ENCODE data around the gene USP11. TPM values are rescaled to one million over a fixed set of nuclear protein-coding genes. Genes with fewer than 3 reads are reported as not detected.

Gene USP11
- 10 to 100 TPM; 28.2 to 68.9 (median 45.9) TPM for total RNA-seq
- polyA plus RNA-seq: 10 to 100 TPM; 17.9 to 29.3 TPM
- long read RNA-seq, donor 1, transcript USP11-204 (21 exons, 3,515 nt): major isoform, 33 of 59 reads
- long read RNA-seq, donor 1, partial matches to known transcripts: 19 of 59 reads
- long read RNA-seq, donor 1, other reads (novel, unspliced or antisense): 7 of 59 reads
- long read RNA-seq, donor 2, transcript USP11-204 (21 exons, 3,515 nt): major isoform, 176 of 293 reads
- long read RNA-seq, donor 2, partial matches to known transcripts: 60 of 293 reads
- long read RNA-seq, donor 2, other reads (novel, unspliced or antisense): 57 of 293 reads
- long read RNA-seq, donor 3, transcript USP11-204 (21 exons, 3,515 nt): major isoform, 53 of 85 reads
- long read RNA-seq, donor 3, partial matches to known transcripts: 19 of 85 reads
- long read RNA-seq, donor 3, other reads (novel, unspliced or antisense): 13 of 85 reads

GRCh38 chrX:47232803-47233332 is at the start of gene USP11:
Gene USP11, plus strand, starts transcription at chrX:47233009. Its CDS starts 35 bp downstream, at chrX:47233044.
- Histone ChIP-seq H3K27me3 (peaks cover 0 to 17% (median 0%) of the 10 kb centered on the region in 9 donors), H3K4me3 (peak within 1 kb of the TSS; percentile 28 to 89 (median 70)), H3K9me3 (no peaks in the 10 kb centered on the region), H3K4me1 (peaks cover 0 to 18% (median 5%) of the 10 kb centered on the region in 12 donors), H3K36me3 (peaks cover 0 to 17% (median 11%) of the 10 kb centered on the region in 9 donors), H3K27ac (peak within 1 kb of the TSS; percentile 88 to 98 (median 95))
- intact Hi-C loops (cut with DNase I): loop anchor here in 4 of 10 donors (2.0 to 5.0 kb wide), 2 partner anchors 14 to 86 kb away; partner anchors contain the start of genes CDK16 (in 3 of the 4) and RBM10 (in 1 of the 4)
- ATAC-seq (peak in 3 of 4 donors; percentile 7 to 42 (median 22)), DNase-seq (peak; percentile 30 to 62 (median 54))
- TF ChIP-seq CTCF (IDR thresholded peaks at IDR 0.05) (no peak), POLR2A (IDR thresholded peaks at IDR 0.05) (peak in 1 of 2 donors; percentile 25)
- WGBS, 4 donors: 0 to 28% (median 6%) methylated on average over 31 to 46 of the region's 46 CpGs

GRCh38 chrX:47184486-47184885 is 48.3 kb upstream of the USP11 start:
- TF ChIP-seq POLR2A (IDR thresholded peaks at IDR 0.05) (no peak), CTCF (IDR thresholded peaks at IDR 0.05) (no peak)
- peaks cover 0 to 4% (median 0%) of the 10 kb centered on the region in 12 donors for H3K4me1 ChIP-seq
- ATAC-seq (no peak), DNase-seq (peak in 1 of 5 donors; percentile 19)
- WGBS, 4 donors: 79 to 95% (median 89%) methylated on average over 4 of the region's 4 CpGs
- H3K4me3 ChIP-seq: no peak overlapping the region
- no peak overlapping the region for H3K27ac ChIP-seq
- H3K36me3 ChIP-seq: peaks cover 0 to 67% (median 50%) of the 10 kb centered on the region in 9 donors
- intact Hi-C loops (cut with DNase I): no loop called here
- no peaks in the 10 kb centered on the region for H3K9me3 ChIP-seq
- H3K27me3 ChIP-seq: peaks cover 0 to 55% (median 0%) of the 10 kb centered on the region in 9 donors

- Histone ChIP-seq H3K36me3 (peaks cover 0 to 60% (median 44%) of the 10 kb centered on the region in 9 donors), H3K27ac (no peak overlapping the region), H3K4me1 (peaks cover 0 to 3% (median under 1%) of the 10 kb centered on the region in 12 donors), H3K4me3 (no peak overlapping the region), H3K27me3 (peaks cover 0 to 55% (median 0%) of the 10 kb centered on the region in 9 donors), H3K9me3 (no peaks in the 10 kb centered on the region)
- DNase-seq: peak in 1 of 5 donors; percentile 15
- intact Hi-C loops (cut with DNase I): no loop called here
- WGBS, 4 donors: 73 to 92% (median 87%) methylated on average over 12 to 17 of the region's 17 CpGs
- peak in 1 of 4 donors; percentile 7 for ATAC-seq
- TF ChIP-seq POLR2A (IDR thresholded peaks at IDR 0.05) (no peak), CTCF (IDR thresholded peaks at IDR 0.05) (no peak)
Measured at GRCh38 chrX:47185241-47185640, 47.6 kb upstream of the USP11 start.
